Limb (tissue), 2 donors: Measurements from ENCODE around the gene KCNK18.

ENCODE experiments used
- DNase-seq, 2 donors: peaks; one replicate each; pipeline ENCODE4 v3.0.0-alpha.2; 2016; ENCODE audit errors: extremely low spot score in 2 of 2

KCNK18 gene

DNA sequence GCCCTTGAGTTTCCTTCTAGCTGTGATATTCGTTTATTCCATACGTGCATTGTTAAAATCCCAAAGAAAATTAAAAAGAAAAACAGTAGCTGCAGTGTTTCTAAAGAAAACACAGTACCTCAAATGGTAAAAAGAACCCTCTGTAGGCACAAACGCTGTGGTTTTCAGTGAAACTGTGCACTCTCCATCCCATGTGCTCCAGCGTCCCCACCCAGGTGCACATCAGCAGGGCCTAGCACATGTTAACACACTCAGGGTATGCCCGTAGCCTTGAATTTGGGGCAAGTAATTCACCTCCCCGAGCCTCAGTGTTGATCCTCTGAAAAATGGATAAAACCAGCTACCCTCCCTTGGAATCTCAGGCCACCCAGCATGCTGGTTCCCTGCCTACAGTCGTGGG is 53.1 kb downstream of the KCNK18 start:
- DNase-seq: no peak

GRCh38 chr10:117253908-117254307 is 56.6 kb downstream of the KCNK18 start:
- DNase-seq: peak in 1 of 2 donors; percentile 19

DNA sequence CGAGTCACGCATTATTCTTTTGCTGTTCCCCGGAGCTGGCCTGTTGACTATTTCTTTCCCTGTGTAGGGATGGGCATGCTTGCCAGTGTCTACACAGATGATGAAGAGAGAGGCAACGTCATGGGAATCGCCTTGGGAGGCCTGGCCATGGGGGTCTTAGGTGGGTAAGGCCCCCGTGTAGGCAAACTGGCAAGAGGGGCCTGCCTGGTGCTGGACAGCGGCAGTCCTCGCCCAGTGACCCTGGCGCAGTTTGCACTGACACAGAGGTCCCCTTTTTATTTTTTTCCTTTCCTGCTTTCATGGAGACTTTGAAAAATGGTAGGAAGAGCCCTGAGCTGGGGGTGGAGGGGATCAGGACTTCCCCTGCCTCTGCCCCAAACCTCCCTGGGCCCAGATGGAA is 57.0 kb downstream of the KCNK18 start:
- peak in 1 of 2 donors; percentile 11 for DNase-seq

- DNase-seq: peak in 1 of 2 donors; percentile 14
Measured at GRCh38 chr10:117254774-117255735, 57.8 kb downstream of the KCNK18 start.

DNA sequence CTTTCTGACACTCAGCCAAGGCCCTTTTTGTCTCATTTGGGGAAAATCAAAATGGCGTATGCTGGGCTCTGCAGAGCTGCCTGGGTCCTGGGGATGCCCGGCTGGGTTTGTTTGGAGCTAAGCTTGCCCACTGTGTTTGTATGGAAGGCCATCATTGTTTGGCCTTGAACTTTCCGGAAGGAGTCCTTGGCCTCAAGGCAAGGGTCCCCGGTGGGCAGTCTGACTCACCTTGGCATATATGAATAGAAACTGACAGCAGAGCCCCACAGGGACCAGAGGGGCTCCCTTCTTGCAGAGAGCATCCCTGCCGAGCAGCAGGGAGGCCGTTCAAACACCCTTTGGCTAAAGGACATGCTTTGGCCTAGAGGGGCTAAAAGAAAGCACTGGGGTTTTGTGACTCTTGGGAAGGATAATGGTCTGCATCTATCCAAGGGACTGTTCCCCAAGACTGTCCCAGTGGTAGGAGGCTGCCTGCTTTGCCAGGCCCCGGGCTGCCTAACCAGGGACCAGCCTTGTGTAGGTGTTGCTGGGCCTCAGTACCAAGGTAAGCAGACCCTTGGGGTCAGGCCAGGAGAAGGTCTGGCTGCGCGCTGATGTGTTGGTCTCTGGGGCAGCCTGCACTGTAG is 58.7 kb downstream of the KCNK18 start:
- DNase-seq: peak in 1 of 2 donors; percentile 11

DNA sequence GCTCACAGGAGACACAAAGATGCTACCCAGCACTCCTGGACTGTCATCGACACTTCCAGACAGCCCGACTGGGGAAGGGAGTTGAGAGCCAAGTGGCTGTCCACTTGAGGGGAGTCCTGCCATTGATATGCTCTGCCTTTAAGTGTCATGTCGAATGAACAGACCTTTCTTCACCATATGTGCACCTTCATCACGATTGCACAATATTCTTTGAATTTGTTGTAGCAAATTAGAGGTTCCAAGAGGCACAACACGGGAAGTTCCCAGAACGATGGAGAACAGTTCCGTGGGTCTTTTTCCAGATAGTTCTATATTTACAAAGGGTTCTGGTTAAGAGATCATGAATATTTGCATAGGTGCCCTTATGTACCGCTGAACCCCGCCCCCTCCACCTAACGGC is 59.6 kb downstream of the KCNK18 start:
- DNase-seq: no peak

- no peak for DNase-seq
Measured at GRCh38 chr10:117257721-117258120, 60.4 kb downstream of the KCNK18 start.

DNA sequence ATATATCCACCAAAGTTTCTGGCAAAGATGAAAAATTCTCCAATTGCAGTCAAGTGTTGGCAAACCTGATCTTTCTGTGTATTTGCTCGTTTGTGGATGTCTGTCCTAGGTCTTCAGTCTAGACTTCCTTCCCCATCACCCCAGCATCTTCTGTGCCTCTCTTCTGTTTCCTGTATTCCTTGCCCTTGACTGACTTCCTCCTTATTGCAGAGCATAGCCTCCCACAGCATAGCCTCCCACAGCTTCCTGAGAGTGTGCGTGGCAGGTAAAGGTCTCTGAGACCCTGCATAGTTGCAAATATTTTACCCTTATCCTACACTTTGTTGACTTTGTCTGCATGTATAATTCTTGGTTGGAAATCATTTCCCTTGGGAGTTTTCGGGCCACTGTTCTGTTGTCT is 62.0 kb downstream of the KCNK18 start:
- DNase-seq: no peak
